Measurements from ENCODE around the gene PTPN3.
A peak's percentile ranks its signal among the peaks of the same experiment; 100 is the strongest.

The PTPN3 gene

DNA sequence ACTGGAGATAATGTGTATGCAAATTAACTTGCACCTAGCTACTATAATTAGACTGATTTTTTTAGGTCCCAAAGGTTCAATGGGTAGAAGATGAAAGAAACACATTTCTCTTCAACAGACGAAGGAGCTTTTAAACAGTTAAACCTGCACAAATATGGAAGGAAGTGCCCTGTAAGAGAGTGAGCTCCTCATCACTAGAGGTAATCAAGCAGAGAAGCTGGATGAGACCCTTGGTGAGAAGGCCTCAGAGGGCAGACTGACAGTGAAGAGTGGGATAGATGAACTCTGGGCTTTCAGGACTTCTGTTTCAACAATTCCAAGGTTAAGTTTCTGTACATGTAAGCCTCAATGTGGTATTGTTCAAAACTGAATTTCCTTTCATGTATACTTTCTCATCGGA is 23.2 kb downstream of the PTPN3 start:
- no peak for DNase-seq

DNA sequence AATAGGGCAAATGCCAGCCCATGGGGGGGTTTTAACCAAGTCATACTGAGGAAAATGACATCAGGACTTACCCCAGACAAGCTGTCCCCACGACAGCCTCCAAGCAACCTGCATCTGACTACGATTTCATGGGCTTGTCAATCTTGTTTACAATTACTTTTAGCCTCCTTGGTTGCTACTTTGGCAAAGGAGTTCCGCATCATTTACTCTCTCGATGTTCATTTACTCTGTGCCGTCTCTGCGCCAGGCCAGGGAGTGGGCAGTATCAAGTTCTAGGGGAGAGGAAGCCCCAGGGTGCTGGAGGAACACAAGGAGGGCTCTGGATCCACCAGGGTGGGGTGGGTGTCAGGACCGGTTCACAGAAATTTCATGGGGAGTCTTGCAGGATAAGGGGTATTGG is 23.9 kb downstream of the PTPN3 start:
- DNase-seq: no peak

DNA sequence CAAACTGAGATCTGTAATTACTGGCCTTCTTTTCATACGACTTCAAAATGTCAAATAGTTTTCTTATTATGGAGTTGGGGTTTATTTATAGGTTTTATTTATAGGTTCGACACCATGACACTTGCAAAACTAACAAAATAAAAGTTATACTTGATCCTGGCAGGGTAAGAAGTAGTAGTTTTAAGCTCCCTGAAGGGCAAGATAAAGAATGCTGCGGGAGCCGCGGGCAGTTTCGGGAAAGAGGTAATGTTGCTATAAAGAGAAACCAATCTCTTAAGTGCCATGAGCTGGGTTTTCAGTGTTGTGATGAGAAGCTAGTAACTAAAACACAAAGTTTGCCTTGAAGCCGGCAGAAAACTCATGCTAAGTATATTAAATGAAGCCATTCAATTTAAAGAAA is 24.8 kb downstream of the PTPN3 start:
- no peak for DNase-seq

DNA sequence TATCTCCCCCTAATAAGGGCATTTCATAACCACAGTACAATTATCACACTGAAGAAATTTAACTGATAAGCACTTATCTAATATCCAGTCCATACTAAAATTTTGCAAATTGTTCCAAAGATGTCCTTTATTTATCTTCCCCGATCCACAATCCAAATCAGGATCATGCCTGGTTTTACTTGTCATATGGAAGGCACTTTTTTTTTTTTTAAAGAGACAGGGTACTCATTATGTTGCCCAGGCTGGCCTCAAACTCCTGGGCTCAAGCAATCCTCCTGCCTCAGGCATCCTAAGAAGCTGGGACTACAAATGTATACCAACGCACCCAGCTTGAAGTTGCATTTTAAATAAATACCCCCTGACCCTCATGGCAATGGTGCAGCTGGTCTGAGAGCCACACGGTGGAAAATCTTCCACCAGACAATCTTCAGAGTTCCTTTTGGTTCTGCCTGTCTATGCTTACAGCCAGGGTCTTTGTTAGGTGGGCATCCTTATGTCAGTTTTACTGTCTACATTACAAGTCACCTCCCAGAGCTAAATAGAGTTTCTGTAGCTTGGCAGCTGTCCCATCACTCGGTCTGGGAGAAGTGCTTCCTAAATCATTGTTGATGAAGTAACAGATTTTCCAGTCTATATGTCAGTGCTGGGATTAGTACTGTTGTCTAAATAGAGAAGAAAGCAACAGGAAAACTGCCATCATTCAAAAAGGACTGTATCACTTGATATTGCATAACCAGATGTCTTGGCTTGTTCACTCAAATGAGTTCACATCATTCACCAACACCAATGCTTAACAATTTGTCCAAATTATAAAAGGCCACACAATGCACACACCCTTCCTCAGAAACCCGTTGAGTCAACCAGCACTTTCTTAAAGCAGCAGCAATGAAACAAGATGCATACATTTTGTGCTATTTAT is 26.4 kb downstream of the PTPN3 start:
- DNase-seq: no peak

DNA sequence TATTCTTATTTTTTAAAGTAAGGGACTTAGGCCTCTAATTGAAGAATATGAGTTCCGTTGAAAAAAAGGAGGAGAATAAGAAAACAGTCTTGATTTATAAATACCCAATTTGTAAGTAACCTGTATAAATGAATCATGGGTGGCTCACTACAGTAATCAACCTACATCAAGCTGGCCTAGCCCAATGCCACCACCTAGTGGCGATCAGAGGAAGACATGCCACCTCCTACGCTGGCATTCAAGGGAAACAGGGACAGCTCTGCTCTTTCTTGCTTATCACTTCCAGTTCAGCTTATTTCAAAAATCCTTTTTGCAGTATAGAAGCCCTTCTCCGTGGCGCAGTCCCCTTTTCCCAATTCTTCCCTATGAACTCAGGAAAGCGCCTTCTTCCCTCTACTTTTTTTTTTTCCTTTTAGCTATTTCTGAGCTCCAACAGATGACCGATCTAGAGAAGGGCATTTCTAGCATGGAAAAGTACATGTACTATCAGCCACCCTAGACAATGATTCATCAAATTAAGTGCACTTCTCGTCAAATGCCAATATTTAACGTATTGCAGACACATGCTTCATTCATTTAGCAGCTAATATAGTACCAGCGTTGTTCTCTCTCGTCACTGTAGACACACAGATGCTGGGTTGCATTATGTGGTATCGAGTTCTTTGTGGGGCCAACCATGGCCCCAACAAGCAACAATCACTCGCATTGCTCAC is 28.3 kb downstream of the PTPN3 start:
- peak; percentile 74 for DNase-seq

DNA sequence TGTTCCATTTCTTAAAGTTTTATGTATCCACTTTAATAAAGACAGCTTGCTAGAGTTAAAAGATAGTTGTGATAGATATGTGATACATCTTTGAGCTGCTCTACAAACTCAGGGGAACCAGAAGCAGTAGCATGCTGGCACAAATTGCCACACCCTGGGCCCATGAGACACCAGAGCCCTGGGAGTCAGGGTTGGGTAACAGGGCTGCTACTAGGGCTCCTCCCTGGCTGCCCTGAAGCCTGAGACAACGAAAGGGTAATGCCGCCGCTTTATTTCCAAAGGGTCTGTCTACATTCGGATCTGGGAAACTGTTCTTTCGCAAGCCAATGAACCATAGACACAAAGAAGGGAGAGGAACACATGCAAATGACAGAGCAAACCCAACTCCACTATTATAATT is 29.2 kb downstream of the PTPN3 start:
- DNase-seq: no peak

DNA sequence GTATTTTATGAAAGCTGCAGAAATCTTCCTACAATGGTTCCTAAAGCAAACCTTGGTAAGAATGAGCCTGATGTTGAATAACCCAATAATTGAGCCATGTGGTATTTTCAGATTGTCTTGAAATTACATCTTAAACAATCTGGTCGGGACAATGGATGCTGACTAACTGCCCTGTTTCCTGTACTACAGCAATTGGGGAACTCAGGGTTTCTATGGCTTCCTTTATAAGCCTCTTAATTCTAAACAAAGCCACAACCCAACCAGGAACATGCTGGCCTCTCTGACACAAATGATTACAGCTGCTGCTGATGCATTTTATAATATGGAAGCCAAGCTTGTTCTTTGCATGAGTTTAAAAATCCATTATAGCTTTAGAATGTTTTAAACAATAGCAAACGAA is 30.2 kb downstream of the PTPN3 start:
- DNase-seq: peak; percentile 32

DNA sequence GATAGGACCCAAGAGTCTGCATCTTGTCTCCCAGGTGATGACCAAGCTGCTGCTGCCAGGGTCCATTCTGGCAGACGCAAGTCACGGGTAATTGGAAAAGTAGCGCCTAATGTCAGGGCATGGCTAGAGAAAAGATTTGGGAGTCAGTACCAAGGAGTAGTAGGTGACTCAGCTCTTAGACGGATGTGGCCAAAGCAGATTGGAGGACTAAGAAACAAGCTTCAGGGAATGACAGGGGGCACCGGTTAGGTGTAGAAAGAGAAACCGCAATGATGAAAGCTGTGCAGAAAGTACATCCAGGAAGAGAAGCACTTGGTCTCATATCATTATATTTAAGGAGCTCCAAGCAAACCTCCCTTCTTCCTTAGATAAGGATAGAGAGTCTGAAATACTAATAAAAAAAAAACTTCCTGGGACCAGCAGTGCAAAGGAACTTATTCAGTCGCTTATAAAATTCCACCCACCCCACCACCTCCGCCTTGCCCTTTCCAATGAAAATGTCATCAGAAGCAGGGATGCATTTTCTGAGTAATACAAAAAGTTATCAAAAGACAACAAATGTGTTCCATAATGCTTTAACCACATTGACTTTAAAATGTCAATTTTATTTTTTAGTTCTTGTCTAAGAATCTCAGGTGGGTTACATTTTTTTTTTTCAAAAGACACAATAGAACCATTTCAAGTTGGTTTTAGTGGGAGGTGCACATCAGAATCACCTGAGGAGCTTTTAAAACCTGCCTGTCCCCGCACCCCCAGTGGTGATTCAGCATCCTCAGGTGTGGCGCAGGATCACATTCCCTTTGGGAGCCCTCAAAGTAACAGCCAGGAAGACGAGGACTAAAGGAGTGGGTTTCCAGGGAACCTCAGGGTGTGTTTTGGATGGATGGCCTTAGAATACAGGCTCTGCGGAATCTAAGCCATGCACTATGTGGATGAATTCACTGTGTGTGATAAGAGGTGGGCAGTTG is 31.2 kb downstream of the PTPN3 start:
- DNase-seq: no peak

DNA sequence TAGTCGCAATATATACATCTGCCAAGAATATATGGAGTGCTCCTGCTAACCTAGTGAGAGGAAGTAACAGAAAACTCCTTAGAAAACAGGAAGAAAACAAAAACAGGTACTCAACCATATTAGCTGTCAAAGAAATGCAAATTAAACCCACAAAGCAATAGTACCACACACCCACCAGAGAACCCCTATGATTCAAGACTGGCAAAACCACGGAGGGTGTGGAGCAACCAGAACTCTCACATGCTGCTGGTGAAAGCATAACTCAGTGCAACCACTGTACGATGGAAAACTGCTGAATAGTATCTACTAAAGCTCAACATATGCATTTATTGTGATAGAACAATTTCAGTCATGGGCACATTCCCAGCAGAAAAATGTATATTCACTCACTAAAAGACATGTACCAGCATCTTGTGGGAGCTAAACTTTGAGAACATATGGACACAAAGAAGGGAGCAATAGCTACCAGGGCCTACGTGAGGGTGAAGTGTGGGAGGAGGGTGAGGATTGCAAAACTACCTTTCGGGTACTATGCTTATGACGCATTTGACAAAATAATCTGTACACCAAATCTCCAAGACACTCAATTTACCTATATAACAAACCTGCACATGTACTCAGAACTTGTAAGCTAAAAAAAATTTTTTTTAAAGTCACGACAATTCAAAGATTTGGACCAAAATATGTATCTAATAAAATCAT is 34.0 kb downstream of the PTPN3 start:
- DNase-seq: no peak

DNA sequence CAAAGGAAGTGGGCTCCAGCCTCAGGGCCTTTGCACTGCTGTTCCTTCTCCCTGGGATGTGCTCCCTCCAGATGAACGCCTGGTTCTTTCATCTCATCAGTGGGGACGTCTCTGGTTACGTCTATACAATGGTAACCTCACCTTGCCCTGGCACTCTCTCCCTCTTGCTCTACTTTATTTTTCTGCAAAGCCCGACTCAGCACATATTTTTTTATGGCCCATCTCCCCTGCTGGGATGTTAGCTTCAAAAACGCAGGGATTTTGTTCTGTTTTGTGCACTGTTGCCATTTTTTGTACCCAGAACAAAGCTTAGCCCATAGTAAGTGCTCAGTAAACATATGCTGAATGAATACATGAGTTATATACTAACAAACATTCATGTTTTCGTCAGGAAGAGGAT is 37.5 kb downstream of the PTPN3 start:
- DNase-seq: no peak

DNA sequence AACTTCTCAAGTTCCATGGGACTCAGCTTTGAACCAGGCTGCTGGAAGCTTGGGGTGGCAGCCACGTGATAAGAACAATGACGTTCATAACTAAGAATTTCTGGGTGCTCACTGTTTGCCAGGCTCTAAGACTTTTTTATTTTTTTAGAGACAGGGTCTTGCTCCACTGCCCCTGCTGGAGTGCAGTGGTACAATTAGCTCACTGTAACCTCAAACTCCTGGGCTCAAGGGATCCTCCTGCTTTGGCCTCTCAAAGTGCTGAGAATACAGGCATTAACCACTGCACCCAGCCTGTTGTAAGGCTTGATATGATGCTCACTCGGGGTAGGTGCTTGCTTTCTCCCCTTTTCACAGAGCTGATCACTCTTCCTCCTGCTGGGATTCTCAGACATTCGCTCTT is 38.7 kb downstream of the PTPN3 start:
- no peak for DNase-seq

DNA sequence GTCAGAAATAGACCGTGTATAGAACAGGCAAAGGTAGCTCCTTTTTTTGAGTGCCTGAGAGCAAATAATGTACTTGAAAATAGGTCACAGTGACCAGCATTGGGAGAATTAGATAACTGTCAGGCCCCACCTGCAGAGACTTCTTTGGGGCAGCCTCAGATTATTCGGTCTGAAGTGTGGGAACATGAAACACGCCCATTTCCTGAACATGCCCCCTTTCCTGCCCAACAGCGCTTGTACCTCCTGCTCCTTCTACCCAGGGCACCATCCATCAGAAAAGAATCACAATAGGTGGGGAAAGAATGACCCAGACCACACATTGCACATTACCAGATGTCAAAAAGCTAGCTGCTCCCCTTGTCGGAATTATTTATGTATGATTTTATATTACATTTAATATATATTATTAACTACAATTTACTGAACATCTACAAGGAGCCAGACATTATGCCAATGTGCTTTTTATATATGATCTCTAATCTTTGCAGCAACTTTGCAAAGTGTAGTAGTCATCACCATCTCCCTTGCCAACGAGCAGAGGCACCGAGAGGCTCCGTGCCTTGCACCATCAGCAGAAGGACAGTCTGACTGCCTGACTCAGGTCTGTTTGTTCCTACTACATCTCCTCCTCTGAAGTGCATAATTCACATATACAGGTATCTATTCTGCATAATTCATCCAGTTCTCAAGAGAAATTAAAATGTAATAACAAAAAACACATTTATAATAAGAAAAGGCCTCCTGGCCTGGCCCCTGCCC is 39.5 kb downstream of the PTPN3 start:
- no peak for DNase-seq

DNA sequence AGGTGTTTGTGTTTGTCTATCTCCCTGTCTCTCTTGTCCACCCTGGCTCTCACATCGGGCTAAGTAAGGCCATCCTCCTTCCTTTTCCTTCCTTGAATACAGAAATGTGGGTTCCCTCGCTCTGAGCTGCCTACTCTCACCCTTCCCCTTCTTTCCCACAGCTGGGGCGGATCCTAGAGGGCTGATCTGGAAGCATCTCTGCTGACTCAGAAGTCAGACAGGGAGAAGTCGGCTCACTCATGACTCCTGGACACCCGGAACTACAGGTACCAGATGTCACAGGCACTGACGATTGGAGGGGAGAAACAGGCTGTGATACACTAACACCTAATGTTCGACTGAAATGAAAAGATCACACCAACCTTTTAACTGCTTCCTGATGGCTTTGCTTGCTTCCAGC is 41.3 kb downstream of the PTPN3 start:
- no peak for DNase-seq

DNA sequence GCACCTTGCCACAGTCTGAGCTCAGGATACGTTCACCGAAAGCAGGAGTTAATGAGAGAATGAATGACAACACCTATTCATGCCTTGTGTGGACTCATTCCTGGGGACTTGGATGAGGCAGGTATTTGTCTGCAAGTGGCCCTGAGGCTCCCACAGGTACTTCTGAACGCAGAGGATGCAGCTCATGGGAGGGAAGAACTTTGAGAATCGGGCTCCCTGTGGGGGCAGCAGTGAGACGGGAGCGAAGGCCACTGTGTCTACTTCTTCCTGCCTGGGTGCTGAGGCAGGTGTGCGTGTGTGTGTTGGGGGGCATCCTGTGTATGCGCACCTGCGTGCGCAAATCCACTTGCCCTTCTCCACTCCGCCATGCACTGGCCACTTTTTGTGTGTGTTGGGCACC is 42.2 kb downstream of the PTPN3 start:
- DNase-seq: no peak

DNA sequence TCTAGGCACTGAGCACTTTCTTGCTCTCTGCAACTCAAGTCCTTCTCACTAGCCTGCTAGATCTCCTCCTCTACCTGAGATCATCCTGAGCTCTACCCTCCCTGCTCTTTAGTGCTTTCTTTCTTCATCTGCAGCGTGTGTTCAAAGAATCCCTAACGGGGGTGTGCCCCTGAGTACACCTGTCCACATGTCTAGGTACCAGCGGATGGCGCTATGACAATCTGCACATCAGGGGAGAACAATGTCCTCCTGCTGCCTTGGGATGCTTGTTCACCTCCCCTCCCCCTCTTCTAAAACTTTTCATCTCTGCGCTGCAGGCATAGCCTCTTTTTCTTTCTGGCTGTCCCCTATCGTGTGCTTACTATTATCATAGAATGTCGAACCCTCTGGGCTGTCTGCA is 42.7 kb downstream of the PTPN3 start:
- DNase-seq: no peak

DNA sequence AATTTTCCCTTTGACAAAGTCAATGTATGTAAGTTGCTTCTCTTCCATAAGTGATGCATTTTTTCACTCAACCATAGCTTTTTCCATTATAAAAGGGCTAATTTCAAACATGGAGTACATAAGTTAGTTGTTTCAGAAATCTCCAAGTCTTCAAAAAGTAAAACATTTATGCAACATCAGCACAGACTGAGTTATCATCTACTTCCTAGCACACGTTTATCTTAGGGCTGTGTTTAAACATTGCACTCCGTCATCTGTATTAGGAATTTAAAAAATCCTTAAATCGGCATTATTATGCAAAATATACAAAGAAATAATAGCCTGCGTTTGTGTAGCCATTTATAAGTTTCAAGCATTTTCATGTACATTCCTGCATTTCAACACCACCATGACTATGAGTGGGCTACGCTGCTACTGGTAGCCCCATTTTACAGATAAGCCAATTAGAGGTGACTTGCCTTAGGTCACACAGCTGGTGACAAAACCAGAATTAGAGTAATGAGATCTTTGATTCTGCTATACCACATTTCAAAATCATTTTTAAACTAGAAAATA is 43.4 kb downstream of the PTPN3 start:
- no peak for DNase-seq

DNA sequence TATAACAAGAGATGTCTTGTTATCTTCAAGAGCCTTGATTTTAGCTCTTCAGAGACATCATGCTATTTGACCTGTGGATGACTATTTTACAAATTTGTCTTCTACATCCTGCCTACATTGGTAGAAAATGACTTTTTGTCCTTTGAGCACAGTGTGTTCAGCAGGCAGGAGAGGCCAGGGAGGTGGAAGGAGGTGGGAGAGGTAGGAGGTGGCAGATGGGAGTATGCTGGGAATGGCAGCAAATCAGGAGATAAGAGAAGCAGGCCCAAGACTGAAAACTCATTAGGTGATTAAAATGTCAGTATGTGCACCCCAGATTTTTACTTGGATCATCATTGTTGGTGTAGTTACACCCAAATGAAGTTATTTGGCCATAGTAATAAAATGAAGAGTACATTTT is 44.1 kb downstream of the PTPN3 start:
- no peak for DNase-seq

DNA sequence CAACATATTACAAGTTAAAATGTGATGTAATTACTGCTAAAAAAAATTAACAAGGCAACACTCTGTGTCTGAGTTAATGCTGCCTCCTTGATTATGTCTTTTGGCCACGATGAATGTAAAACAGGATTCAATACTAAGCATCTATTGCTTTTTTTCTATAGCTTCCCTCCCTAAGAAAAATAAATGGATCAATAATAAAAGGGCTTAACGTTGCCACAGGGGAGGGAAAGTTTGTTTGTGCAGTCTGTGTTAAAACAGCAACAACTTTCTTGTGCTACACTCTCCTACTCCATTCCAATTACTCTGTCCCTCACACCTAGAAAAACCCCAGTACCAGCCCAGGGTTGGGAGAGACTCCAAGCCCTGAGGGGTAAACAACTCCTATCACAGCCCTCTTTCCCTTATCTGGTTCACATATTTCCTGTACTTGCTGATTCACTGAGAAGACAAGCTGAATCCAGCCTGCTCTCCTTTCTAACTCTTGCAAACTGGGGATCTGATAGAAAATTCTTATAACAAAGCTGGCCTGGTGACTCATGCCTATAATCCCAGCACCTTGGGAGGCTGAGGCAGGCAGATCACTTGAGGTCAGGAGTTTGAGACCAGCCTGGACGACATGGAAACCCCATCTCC is 44.8 kb downstream of the PTPN3 start:
- no peak for DNase-seq

DNA sequence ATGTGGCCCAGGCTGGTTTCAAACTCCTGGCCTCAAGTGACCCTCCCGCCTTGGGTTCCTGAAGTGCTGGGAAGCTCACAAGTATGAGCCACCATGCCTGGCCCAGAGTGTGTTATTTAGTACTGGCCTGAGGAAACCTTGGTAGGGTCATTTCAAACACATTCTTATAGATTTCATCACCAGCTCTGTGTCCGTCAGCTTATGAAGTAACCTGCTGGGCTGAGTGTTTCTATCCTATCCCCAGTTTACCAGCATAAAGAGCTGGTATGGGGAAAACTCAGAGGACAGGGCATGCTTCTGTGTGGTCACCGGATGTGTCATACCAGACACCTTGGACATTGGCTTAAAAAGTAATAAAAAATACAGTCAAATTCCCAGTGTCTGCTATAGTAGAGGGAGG is 45.3 kb downstream of the PTPN3 start:
- DNase-seq: no peak

DNA sequence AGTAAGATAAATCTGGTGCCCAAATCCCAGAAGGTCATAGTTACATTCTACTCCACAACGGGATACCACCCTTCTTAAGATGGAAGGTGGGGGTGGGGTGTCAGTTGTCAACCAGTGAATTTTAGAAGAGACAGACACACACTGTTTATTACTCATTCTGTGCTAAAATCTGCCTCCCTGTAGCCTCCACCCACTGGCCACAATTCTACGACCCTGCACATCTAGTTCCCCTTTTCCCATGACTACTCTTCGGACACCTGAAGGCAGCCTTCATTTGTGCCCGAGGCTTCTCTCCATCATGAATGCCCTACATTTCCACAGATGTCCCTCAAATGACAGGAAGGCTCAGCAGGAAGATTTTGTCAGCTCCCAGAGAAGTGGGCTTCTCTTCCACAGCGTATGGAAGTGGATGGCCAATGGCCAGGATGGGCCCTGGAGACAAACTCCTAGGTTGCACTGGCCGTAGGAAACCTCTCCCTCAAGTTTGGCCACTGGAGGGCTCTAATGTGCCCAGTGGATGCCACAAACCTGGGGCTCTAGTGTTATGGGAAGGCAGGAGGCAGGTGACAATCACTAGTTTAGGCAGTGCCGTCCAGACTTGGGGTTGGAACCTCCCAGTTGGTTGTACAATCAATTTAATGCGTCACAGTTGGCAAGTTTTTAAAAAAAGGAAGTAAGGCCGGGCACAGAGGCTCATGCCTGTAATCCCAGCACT is 46.6 kb downstream of the PTPN3 start:
- DNase-seq: no peak

Measured in suppressor macrophage treated with lipopolysaccharide for 4 hours (primary cell).